GM12864 (cell line): ENCODE measurements around the gene CDR2.

ENCODE experiments used
- DNase-seq: peaks from one replicate; pipeline ENCODE4 v3.0.0-alpha.2; 2011; ENCODE audit warnings: low read depth
- H3K4me3 ChIP-seq: 2 replicates; pipeline ENCODE4 v1.5.1; 2011; ENCODE audit warnings: mild to moderate bottlenecking, low read depth, low read length, control low read depth
- TF ChIP-seq, protein P1 (sequence below): IDR thresholded peaks from 2 replicates; pipeline ENCODE4 v1.5.1; 2011; ENCODE audit warnings: low read depth, mild to moderate bottlenecking, moderate library complexity, low read length, control low read depth, inconsistent platforms; ENCODE audit errors: missing control alignments

CDR2 gene

DNA sequence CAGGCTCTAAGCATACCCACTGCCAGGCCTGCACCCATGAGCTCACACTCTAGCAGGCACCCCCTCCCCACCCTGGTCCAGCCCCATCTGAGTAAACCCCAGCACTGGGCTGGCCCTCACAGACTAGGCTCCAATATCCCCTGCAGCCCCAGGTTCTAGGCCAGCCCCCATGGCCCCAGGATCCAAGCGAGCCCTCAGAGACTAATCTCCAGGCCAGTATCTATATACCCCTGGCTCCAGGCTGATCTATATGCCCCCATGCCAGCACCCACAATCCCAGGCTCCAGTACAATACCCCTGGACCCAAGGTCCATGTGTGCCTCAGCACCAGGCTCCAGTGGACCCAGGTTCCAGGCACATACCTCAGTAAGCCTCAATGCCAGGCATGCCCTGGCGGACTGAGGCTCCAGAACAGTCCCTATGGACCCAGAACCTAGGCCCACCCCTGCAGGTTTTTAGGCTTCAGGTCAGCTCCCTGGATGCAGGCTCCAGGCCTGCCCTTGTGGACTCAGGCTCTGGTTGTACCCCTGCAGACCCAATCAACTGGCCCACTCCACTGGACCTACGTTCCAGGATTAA, 38.7 kb downstream of the CDR2 start:
- TF ChIP-seq, protein P1, sequence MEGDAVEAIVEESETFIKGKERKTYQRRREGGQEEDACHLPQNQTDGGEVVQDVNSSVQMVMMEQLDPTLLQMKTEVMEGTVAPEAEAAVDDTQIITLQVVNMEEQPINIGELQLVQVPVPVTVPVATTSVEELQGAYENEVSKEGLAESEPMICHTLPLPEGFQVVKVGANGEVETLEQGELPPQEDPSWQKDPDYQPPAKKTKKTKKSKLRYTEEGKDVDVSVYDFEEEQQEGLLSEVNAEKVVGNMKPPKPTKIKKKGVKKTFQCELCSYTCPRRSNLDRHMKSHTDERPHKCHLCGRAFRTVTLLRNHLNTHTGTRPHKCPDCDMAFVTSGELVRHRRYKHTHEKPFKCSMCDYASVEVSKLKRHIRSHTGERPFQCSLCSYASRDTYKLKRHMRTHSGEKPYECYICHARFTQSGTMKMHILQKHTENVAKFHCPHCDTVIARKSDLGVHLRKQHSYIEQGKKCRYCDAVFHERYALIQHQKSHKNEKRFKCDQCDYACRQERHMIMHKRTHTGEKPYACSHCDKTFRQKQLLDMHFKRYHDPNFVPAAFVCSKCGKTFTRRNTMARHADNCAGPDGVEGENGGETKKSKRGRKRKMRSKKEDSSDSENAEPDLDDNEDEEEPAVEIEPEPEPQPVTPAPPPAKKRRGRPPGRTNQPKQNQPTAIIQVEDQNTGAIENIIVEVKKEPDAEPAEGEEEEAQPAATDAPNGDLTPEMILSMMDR = no peak
- no peak overlapping the region for H3K4me3 ChIP-seq
- no peak for DNase-seq

DNA sequence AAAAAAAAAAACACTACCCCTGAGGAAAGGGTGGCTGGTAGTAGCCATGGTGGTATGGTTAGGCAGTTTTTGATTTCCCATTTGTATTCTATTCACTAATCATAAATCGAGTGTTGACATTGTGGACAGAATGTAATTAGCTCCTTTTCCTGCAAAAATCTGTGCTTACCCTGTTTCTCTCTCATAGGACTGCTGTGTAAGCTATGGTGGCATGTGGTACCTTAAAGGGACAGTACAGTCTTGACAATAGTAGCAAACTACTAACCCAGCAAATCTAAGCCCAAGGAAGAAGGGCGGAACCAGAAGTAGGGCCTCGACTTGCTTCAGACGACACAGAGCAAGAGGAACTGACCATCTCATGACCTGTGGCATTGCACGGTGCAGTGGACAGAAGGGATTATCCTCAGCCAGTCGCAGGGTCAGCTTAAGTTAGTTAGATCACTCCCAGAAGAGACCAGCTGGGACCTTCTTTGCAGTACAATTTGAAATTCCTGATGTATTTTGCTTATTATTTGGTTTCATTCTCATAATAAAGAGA, 40.9 kb downstream of the CDR2 start:
- no peak overlapping the region for H3K4me3 ChIP-seq
- TF ChIP-seq, protein P1 = no peak
- DNase-seq = no peak

DNA sequence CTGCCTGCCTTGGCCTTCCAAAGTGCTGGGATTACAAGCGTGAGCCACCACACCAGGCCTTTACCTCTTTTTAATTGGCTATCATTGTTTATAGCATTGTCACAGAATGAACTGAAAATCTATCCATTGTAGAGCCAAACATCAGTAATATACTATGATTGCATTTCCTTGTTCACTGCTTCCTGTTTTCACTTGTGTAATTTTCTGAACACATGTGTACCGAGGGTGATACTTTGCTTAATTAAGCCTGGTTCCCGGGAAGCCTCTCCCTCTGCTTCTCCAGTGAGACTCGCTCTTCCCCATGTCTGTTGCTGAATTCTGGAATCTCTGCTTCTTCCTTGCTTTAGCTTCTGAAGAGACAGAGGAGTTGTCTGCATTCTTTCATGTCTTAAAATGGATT, 44.1 kb downstream of the CDR2 start:
- no peak overlapping the region for H3K4me3 ChIP-seq
- TF ChIP-seq, protein P1 = no peak
- no peak for DNase-seq

DNA sequence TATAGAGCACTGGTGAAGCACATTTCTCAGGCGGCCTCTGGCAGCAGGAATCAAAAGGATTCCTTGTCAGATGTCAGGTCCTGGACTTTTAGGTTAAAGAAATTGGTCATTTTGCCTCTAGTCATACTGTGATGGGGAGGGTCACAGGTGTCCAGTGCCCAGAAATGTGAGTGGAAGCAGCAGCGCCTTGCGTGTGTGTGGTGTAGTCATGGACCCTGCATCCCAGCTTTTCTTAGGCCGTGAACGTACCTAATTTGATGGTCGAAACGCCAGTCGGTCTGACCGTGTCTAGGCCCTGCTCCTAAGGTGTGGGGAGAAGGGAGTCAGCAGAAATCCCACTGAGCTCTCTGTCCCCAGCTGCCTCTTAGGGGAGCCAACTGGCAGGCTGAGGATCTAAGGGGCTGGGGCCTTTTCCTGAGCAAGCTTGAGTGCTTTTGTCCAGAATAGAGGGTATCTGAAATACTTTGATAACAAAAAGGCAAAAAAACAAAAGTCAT, 45.2 kb downstream of the CDR2 start:
- TF ChIP-seq, protein P1 = no peak
- no peak for DNase-seq
- no peak overlapping the region for H3K4me3 ChIP-seq

DNA sequence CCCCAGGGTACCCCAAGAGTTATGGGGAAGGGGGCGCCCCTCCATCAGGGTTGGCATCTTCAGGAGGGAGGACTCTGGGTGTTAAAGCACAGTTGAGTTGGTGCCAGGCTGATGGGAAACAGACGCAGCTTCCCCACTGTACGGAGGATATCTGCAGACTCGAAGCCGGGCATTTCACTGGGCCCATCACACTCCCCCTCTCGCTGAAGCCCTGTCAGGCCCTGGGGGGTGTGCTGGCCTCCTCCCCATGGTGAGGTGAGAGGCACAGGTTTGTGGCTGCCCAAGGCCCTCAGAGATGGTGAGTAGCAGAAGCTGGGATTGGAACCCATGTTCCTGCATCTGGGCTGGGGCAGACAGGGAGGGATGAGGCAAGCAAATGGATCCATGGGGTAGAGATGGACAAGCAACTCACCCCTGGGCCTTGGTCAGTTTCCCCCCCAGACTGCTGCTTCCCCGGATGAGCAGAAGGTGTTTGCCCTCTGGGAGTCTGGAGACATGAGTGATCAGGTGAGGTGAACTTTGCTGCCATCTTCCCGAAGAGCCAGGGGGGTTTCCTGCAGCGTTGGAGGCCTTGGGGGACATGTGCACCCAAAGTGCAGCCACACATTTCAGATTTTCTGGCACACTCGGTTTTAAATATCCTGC, 46.2 kb downstream of the CDR2 start:
- TF ChIP-seq, protein P1 = no peak
- no peak overlapping the region for H3K4me3 ChIP-seq
- no peak for DNase-seq

DNA sequence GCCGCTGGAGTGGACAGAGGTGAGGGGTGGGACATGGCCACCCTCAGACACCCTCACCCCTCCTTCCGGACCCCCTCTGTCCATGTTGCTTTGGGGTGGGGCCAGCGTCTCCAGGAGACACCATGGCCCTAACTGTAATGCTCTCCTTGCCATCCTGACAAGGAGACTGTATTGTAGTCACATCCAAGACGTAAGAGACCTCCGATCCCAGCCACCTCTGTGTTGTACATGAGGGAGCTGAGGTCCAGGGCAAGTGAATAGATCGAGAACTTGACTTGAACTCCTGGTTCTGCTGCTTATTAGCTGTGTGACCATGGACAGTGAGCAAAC, 47.0 kb downstream of the CDR2 start:
- no peak for DNase-seq
- no peak overlapping the region for H3K4me3 ChIP-seq
- TF ChIP-seq, protein P1 = no peak
